GM23338 (cell line): ENCODE data around the gene C2CD4A. TPM values are rescaled to one million over a fixed set of nuclear protein-coding genes. Genes with fewer than 3 reads are reported as not detected.

Source experiments
- CTCF ChIP-seq, 2 experiments: fragments of 200-600 bp in 1 of 2; sonication (generic) in 1 of 2; conservative IDR thresholded peaks; 2 replicates each; pipeline versions ENCODE4 v1.5.1 to v1.6.1; 2016 to 2017; ENCODE audit warnings: antibody characterized with exemption in 2 of 2, low read depth in 2 of 2, mild to moderate bottlenecking in 2 of 2, moderate library complexity in 1 of 2
- JUNB ChIP-seq: IDR thresholded peaks from one replicate; pipeline ENCODE4 v1.6.1; 2016; ENCODE audit warnings: antibody characterized with exemption; ENCODE audit not compliant: unreplicated experiment
- REST ChIP-seq: IDR thresholded peaks from one replicate; pipeline ENCODE4 v1.6.1; 2018; ENCODE audit warnings: antibody characterized with exemption; ENCODE audit not compliant: unreplicated experiment
- ZNF114 ChIP-seq: fragments of 250-450 bp; sonication (Bioruptor Pico); IDR thresholded peaks from 2 replicates; pipeline ENCODE4 v1.5.0; 2020; ENCODE audit warnings: mild to moderate bottlenecking, moderate library complexity
- ZNF462 ChIP-seq: fragments of 250-450 bp; sonication (Bioruptor Pico); IDR thresholded peaks from 2 replicates; pipeline ENCODE4 v1.5.0; 2020; ENCODE audit warnings: mild to moderate bottlenecking, moderate library complexity
- polyA plus RNA-seq: library from polyadenylated mRNA; unstranded; fragments of >200 nt; fragmentation: Nextera tagmentation; extraction: Ambion mirVana; gene quantifications from 2 replicates; pipeline ENCODE4 v1.2.1, GENCODE V29; 2016
- total RNA-seq: library from RNA; depleted of rRNA; stranded (reverse); fragments of >200 nt; shearing (Covaris generic); gene quantifications from 2 replicates; pipeline ENCODE4 v1.2.3, GENCODE V29; 2014

Gene C2CD4A
- total and polyA plus RNA-seq, 2 experiments from 2014 or later, result 0.07 TPM; not detected in 1

GRCh38 chr15:62051166-62051565, 15.6 kb upstream of the C2CD4A start (continued):
- TF ChIP-seq ZNF462 (CRISPR knock-in tag), result no peak
- no peak for TF ChIP-seq ZNF114 (CRISPR knock-in tag)
- no peak for TF ChIP-seq CTCF (conservative IDR thresholded peaks at IDR 0.05; ENCODE audit: low read depth in 2 of 2)
- no peak for TF ChIP-seq REST
- TF ChIP-seq JUNB, result no peak
